ENCODE measurements around the gene FN1. TPM values are rescaled to one million over a fixed set of nuclear protein-coding genes. Genes with fewer than 3 reads are reported as not detected.

The FN1 gene
- polyA plus RNA-seq, 1 of the 3 experiments (the other 2 are of a cell fraction) = 1,671 TPM

DNA sequence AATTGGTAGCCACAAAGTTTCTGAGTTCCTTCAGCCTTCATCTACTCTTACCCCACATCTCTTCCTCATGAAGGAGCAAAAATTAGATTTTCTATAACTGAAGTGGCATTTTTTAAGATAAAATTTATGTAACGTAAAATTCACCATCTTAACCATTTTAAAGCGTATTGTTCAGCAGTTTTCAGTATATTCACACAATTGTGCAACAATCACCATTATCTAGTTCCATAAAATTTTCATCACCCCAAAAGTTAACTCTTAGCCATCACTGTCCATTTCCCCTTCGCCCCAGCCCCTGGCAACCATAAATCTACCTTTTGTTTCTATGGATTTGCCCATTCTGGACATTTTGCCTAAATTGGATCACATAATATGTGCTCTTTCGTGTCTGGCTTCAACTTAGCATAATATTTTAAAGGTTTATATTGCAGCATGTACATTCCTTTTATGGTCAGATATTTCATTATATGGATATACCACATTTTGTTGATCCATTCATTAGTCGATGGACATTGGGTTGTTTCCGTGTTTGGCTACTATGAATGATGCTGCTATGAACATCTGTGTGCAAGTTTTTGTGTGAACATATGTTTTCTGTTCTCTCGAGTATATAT is 79.4 kb downstream of the FN1 start:
- peaks cover 18 to 32% of the 10 kb centered on the region in 2 experiments for H3K36me3 ChIP-seq (replicated peaks in 1 of 2; ENCODE audit: control insufficient read depth in 1 of 2, insufficient read depth in 2 of 2, low read length in 1 of 2)
- ChIA-PET CTCF (interaction anchor here (1.0 kb wide), 1 partner anchor 16 kb away, joined by 3 read pairs; no protein-coding TSS in a partner anchor), POLR2A (no interaction called here)
- DNase-seq = no peak
- no peaks in the 10 kb centered on the region for H3K27me3 ChIP-seq (ENCODE audit: insufficient read depth)
- peaks cover 22% of the 10 kb centered on the region for H4K20me1 ChIP-seq (ENCODE audit: insufficient read depth)
- H2AFZ ChIP-seq (ENCODE audit: low read depth) = no peak overlapping the region
- no peaks in the 10 kb centered on the region for H3K9me3 ChIP-seq
- WGBS (ENCODE audit: low lambda C conversion rate) = 98% methylated on average over 7 of the region's 7 CpGs
- no peaks in the 10 kb centered on the region for H3K9me2 ChIP-seq
- H3F3A ChIP-seq (replicated peaks; ENCODE audit: insufficient read depth) = peaks cover 76% of the 10 kb centered on the region
- H3K79me2 ChIP-seq (ENCODE audit: insufficient read depth) = no peaks in the 10 kb centered on the region
- no peaks in the 10 kb centered on the region; a peak in 1 of 4 replicates for H3K4me1 ChIP-seq (ENCODE audit: control insufficient read depth in 1 of 2, insufficient read depth in 2 of 2, low read depth in 1 of 2, low read length in 1 of 2)
- no peak overlapping the region for H3K27ac ChIP-seq (ENCODE audit: low read depth in 2 of 2, low read length in 1 of 2)
- H3K4me2 ChIP-seq = no peak overlapping the region
- H3K4me3 ChIP-seq (ENCODE audit: low read depth in 2 of 2, low read length in 1 of 2) = no peak overlapping the region
- H3K9ac ChIP-seq = no peak overlapping the region
- no peak for TF ChIP-seq RAD21 (IDR thresholded peaks at IDR 0.05; ENCODE audit: low read length)
- TF ChIP-seq MAX (IDR thresholded peaks at IDR 0.05; ENCODE audit: low read depth) = no peak

- no peak overlapping the region for H3K4me2 ChIP-seq
- H3K27ac ChIP-seq (ENCODE audit: low read depth in 2 of 2, low read length in 1 of 2) = no peak overlapping the region
- no peaks in the 10 kb centered on the region for H3K9me3 ChIP-seq
- 94% methylated on average over 7 of the region's 7 CpGs for WGBS (ENCODE audit: low lambda C conversion rate)
- H2AFZ ChIP-seq (ENCODE audit: low read depth) = no peak overlapping the region
- no peaks in the 10 kb centered on the region for H3K9me2 ChIP-seq
- H3F3A ChIP-seq (replicated peaks; ENCODE audit: insufficient read depth) = peaks cover 70% of the 10 kb centered on the region
- H3K4me1 ChIP-seq (ENCODE audit: control insufficient read depth in 1 of 2, insufficient read depth in 2 of 2, low read depth in 1 of 2, low read length in 1 of 2) = no peaks in the 10 kb centered on the region
- H3K9ac ChIP-seq = no peak overlapping the region
- H3K79me2 ChIP-seq (ENCODE audit: insufficient read depth) = no peaks in the 10 kb centered on the region
- no peaks in the 10 kb centered on the region for H3K27me3 ChIP-seq (ENCODE audit: insufficient read depth)
- peaks cover 18% of the 10 kb centered on the region for H4K20me1 ChIP-seq (ENCODE audit: insufficient read depth)
- ChIA-PET CTCF (no interaction called here), POLR2A (no interaction called here)
- no peak overlapping the region for H3K4me3 ChIP-seq (ENCODE audit: low read depth in 2 of 2, low read length in 1 of 2)
- peaks cover 16 to 25% of the 10 kb centered on the region in 2 experiments for H3K36me3 ChIP-seq (replicated peaks in 1 of 2; ENCODE audit: control insufficient read depth in 1 of 2, insufficient read depth in 2 of 2, low read length in 1 of 2)
- no peak for DNase-seq
- TF ChIP-seq, protein P1, sequence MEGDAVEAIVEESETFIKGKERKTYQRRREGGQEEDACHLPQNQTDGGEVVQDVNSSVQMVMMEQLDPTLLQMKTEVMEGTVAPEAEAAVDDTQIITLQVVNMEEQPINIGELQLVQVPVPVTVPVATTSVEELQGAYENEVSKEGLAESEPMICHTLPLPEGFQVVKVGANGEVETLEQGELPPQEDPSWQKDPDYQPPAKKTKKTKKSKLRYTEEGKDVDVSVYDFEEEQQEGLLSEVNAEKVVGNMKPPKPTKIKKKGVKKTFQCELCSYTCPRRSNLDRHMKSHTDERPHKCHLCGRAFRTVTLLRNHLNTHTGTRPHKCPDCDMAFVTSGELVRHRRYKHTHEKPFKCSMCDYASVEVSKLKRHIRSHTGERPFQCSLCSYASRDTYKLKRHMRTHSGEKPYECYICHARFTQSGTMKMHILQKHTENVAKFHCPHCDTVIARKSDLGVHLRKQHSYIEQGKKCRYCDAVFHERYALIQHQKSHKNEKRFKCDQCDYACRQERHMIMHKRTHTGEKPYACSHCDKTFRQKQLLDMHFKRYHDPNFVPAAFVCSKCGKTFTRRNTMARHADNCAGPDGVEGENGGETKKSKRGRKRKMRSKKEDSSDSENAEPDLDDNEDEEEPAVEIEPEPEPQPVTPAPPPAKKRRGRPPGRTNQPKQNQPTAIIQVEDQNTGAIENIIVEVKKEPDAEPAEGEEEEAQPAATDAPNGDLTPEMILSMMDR (IDR thresholded peaks at IDR 0.05) = no peak
- TF ChIP-seq, protein P2, sequence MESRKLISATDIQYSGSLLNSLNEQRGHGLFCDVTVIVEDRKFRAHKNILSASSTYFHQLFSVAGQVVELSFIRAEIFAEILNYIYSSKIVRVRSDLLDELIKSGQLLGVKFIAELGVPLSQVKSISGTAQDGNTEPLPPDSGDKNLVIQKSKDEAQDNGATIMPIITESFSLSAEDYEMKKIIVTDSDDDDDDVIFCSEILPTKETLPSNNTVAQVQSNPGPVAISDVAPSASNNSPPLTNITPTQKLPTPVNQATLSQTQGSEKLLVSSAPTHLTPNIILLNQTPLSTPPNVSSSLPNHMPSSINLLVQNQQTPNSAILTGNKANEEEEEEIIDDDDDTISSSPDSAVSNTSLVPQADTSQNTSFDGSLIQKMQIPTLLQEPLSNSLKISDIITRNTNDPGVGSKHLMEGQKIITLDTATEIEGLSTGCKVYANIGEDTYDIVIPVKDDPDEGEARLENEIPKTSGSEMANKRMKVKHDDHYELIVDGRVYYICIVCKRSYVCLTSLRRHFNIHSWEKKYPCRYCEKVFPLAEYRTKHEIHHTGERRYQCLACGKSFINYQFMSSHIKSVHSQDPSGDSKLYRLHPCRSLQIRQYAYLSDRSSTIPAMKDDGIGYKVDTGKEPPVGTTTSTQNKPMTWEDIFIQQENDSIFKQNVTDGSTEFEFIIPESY (IDR thresholded peaks at IDR 0.05; ENCODE audit: borderline replicate concordance, low read depth) = no peak
- no peak for TF ChIP-seq SMC3 (IDR thresholded peaks at IDR 0.05; ENCODE audit: low read depth, low read length)
- no peak for TF ChIP-seq TEAD4 (IDR thresholded peaks at IDR 0.05; ENCODE audit: borderline replicate concordance, insufficient read depth)
- TF ChIP-seq POLR2AphosphoS5 (IDR thresholded peaks at IDR 0.05; ENCODE audit: low read depth, low read length) = no peak
- TF ChIP-seq, protein P3, sequence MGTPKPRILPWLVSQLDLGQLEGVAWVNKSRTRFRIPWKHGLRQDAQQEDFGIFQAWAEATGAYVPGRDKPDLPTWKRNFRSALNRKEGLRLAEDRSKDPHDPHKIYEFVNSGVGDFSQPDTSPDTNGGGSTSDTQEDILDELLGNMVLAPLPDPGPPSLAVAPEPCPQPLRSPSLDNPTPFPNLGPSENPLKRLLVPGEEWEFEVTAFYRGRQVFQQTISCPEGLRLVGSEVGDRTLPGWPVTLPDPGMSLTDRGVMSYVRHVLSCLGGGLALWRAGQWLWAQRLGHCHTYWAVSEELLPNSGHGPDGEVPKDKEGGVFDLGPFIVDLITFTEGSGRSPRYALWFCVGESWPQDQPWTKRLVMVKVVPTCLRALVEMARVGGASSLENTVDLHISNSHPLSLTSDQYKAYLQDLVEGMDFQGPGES (IDR thresholded peaks at IDR 0.05; ENCODE audit: low read depth, low read length) = no peak
- TF ChIP-seq RCOR1 (IDR thresholded peaks at IDR 0.05; ENCODE audit: low read length) = no peak
- no peak for TF ChIP-seq NRF1 (IDR thresholded peaks at IDR 0.05; ENCODE audit: low read depth, low read length)
- TF ChIP-seq EP300 (IDR thresholded peaks at IDR 0.05; ENCODE audit: borderline replicate concordance in 1 of 2, low read depth in 1 of 2, low read length in 1 of 2) = no peak
- no peak for TF ChIP-seq TCF12 (IDR thresholded peaks at IDR 0.05)
- no peak for TF ChIP-seq SIN3A (IDR thresholded peaks at IDR 0.05; ENCODE audit: borderline replicate concordance, low read depth, low read length)
- no peak for TF ChIP-seq REST (IDR thresholded peaks at IDR 0.05; ENCODE audit: low read depth, low read length)
- no peak for TF ChIP-seq FOXJ3 (CRISPR knock-in tag; IDR thresholded peaks at IDR 0.05)
- no peak for TF ChIP-seq MAX (IDR thresholded peaks at IDR 0.05; ENCODE audit: low read depth)
- no peak for TF ChIP-seq EZH2phosphoT487 (IDR thresholded peaks at IDR 0.05; ENCODE audit: borderline replicate concordance, low read depth)
- no peak for TF ChIP-seq NFIC (IDR thresholded peaks at IDR 0.05; ENCODE audit: borderline replicate concordance)
- no peak for TF ChIP-seq CHD2 (IDR thresholded peaks at IDR 0.05; ENCODE audit: low read length, partially characterized antibody)
Measured at GRCh38 chr2:215355801-215356200, 80.1 kb downstream of the FN1 start.

Measured in SK-N-SH (cell line).